GM12892 (cell line): Measurements from ENCODE around the gene SLC30A2.

Experiments
- DNase-seq: peaks from one replicate; pipeline ENCODE4 v3.0.0; 2011; ENCODE audit not compliant: insufficient read length
- FAIRE-seq: peaks from 2 replicates; lab custom pipeline; 2011; peaks lifted over from hg19 to GRCh38; lab: Jason Lieb, UNC
- POLR2A ChIP-seq: IDR thresholded peaks from 2 replicates; pipeline ENCODE4 v1.6.1; 2011; ENCODE audit warnings: low read depth, low read length, control low read depth
- POLR2AphosphoS5 ChIP-seq: IDR thresholded peaks from 2 replicates; pipeline ENCODE4 v1.6.1; 2011; ENCODE audit warnings: low read depth, low read length, control low read depth
- TAF1 ChIP-seq: IDR thresholded peaks from 2 replicates; pipeline ENCODE4 v1.6.1; 2011; ENCODE audit warnings: low read depth, mild to moderate bottlenecking, control low read depth, low read length, borderline replicate concordance

SLC30A2 gene

DNA sequence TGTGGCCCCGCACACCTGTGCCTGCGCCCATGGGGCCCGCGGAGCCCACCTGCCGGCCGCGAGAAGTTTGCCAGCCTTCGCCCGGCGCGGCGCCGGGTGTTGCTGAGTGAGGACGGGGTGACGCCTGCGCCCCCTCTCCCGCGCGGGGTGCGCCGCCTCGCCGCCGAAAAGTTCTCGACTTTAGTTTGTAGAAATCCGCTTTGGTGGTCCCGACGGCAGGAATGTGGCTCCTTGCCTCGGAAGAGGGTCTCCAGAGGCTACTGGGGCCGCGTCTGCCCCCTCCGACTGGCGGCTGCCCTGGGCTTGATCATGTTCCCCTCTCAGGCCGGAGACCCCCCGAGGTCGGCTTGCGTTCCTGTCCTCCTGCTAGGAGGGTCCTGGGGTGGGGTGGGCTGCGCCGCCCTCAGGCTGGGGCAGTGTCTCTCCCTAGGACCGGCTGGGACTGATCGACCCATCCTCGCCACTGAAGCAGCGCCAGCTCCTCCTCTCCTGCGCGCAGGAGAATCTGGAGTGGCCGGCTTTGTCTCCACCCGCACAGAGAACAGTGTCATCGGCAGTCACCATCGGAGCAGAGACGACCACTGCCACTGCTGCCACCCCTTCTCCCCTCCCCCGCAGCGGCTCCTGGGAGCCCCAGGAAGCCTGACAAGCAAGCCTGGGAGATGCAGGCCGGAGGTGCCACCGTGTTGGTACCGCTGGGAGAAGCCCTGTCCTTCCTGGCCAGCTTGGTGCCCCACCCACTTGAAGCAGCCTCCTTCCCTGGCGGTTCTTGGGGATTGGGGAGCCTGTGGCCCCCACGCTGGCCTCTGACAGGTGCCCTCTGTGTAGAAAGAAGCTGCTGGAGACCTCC is 553 bp upstream of the SLC30A2 start:
- no peak for FAIRE-seq
- DNase-seq = no peak
- no peak for TF ChIP-seq TAF1
- no peak for TF ChIP-seq POLR2AphosphoS5
- TF ChIP-seq POLR2A = no peak

DNA sequence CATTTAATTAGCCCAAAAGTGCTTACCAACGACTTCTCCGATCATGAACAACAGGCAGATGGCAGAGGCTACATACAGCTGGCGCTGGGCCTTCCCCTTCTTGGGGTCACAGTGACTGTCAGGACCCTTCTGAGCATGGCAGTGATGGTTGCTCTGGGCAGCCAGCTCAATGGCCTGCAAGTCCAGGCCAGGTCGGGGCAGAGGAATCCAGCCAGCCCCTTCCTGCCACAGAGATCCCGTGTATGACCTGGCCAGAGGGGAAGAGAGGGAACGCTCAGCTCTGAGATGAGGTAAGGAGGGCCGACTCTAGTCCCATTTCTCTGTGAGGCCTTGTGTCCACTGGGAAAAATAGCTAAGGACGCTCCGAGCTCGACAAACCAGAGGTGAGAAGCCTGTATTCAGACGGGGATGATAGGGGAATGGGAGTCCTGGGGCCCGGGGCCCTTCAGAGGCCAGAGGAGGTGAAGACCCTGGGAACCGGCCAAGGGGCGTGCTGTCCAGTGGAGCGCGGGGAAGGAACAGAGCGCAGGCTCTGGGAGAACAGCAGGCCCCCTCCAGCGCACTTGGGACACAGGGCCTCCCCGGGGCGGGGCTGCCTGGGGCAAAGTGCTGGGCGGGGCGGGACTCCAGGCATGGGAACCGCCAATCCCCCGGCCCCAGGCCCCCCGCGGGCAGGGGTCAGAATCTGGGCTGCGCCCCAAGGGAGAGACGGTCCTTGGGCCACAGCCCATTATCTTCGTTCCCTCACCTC is 772 bp downstream of the SLC30A2 start:
- DNase-seq (no peak), FAIRE-seq (no peak)
- TF ChIP-seq POLR2AphosphoS5 (no peak), POLR2A (no peak), TAF1 (no peak)

GRCh38 chr1:26044414-26044813 is 1.5 kb downstream of the SLC30A2 start:
- DNase-seq (no peak), FAIRE-seq (no peak)
- TF ChIP-seq TAF1 (no peak), POLR2A (no peak), POLR2AphosphoS5 (no peak)

DNA sequence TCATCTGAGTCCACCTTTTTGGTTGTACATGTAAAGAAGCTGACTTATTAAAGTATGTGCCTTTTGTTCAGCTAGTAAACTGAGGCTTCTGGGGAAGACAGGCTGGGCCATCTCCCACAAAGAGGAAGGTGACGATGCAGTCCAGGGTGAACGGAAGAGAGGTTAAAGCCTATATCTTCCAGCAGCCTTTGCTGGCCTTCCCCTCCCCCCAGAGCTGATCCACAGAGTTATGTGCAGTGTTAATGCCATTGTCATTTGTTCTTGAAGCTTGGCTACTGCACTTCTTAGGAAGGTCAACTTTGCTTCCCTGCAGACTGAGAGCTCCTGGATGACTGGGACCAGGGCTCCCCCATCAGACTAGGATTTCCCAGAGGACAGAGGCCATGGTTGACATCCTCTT is 2.2 kb downstream of the SLC30A2 start:
- no peak for TF ChIP-seq POLR2A
- no peak for TF ChIP-seq TAF1
- TF ChIP-seq POLR2AphosphoS5 = no peak
- no peak for DNase-seq
- FAIRE-seq = no peak

- no peak for DNase-seq
- FAIRE-seq = no peak
- TF ChIP-seq TAF1 = no peak
These were observed 3.9 kb downstream of the SLC30A2 start for GRCh38 chr1:26041978-26042377.

GRCh38 chr1:26041401-26041800 is 4.5 kb downstream of the SLC30A2 start:
- DNase-seq (no peak), FAIRE-seq (no peak)
- no peak for TF ChIP-seq POLR2AphosphoS5
- TF ChIP-seq TAF1 = no peak
- TF ChIP-seq POLR2A = no peak

- DNase-seq (no peak), FAIRE-seq (no peak)
- TF ChIP-seq POLR2AphosphoS5 = no peak
- TF ChIP-seq POLR2A = no peak
- TF ChIP-seq TAF1 = no peak
These were observed 7.0 kb downstream of the SLC30A2 start for GRCh38 chr1:26038904-26039303.

- FAIRE-seq = no peak
- TF ChIP-seq POLR2AphosphoS5 (no peak), TAF1 (no peak), POLR2A (no peak)
- no peak for DNase-seq
These were observed 7.4 kb downstream of the SLC30A2 start for GRCh38 chr1:26038477-26038876.

DNA sequence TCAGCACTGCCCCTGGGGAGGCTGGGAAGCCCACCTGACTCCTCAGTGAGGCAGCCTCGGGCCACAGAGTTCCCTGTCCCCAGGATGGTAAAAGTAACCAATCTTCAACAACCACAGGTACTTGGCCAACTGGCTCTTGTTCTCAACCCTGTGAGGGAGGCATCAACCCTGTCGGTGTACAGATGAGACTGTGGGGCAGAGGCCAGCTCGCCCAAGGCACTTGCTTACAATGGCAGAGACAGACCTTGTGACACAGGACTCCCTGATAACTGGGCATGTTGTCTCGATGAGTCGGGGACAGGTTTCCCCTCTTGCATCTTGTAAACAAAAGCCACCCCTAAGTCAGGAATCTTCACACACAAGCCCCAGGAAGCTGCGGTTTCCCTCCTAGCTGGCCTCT is 8.0 kb downstream of the SLC30A2 start:
- no peak for DNase-seq
- no peak for FAIRE-seq
- no peak for TF ChIP-seq TAF1
- TF ChIP-seq POLR2AphosphoS5 = no peak
- TF ChIP-seq POLR2A = no peak

DNA sequence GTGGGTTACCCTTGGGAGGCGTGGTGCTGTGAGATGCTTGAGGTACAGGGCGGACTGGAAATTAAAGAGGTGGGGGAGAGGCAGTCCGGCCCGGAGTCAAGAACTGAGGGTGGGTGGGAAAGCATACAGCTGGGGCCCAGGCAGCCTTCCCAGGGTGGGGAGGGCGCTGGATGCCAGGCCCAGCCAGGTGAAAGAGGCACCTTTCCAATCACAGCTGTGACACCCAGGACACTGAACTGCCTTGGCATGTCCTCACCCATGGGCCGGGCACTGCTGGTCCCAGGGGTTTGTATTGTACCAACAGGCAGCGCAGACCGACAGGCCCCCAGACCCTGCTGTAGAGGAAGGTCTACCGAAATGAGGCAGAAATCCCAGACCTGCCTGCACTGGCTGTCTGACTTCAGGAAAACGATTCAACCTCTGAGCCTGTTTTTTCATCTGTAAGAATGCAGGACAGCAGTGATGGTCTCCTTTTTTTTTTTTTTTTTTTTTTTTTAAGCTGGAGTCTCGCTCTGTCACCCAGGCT is 9.1 kb downstream of the SLC30A2 start:
- FAIRE-seq (no peak), DNase-seq (no peak)
- TF ChIP-seq TAF1 (no peak), POLR2AphosphoS5 (no peak), POLR2A (no peak)

DNA sequence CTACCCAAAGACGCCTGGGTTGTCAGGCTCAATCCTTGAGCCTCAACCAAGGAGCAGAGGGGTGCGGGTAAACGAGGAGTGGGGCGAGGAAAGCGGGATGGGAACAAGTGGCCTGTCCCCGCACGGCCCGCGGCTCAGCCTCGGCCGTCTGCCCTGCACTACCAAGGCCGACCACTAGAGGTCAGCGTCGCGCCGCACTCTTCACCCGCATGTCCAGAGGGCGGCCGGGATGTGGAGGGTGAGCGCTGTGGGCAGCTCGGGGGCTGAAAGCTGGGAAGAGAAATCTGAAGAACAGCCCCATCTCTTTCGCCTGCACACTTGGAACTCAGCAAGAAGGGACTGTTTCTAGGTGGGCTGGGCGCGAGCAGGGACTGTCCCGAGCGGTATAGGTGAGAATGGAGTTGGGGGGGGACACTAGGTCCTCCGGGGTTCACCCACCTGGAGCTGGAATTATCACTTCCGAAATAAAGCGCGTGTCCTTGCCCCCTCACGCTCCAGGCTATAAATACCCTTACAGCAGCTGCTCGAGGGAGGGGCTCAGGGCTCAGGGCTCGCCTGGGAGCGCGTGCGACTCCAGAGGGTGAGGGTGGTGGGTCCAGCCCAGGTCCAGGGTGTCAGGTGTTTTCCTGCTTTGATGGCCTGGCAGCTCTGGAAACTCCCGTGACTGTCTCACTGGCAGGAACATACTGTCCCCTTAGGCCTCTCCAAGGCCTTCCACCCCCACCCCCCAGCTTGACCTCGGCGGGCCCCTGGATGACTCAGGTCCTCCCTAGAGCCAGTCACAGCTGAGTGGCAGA is 9.8 kb downstream of the SLC30A2 start:
- peak; percentile 97 for FAIRE-seq
- no peak for TF ChIP-seq POLR2A
- no peak for TF ChIP-seq POLR2AphosphoS5
- no peak for TF ChIP-seq TAF1
- DNase-seq = peak; percentile 93
